Fibroblast of skin of scalp (primary cell): Measurements from ENCODE around the gene OXA1L.
"Not testable (repeated sequence)": the region's sequence is repeated elsewhere in the genome, so short reads cannot be mapped to it uniquely, and the experiment has no call there.

ENCODE experiments used
- DNase-seq: peaks from one replicate; pipeline ENCODE4 v3.0.0-alpha.2; 2013

Gene OXA1L

DNA sequence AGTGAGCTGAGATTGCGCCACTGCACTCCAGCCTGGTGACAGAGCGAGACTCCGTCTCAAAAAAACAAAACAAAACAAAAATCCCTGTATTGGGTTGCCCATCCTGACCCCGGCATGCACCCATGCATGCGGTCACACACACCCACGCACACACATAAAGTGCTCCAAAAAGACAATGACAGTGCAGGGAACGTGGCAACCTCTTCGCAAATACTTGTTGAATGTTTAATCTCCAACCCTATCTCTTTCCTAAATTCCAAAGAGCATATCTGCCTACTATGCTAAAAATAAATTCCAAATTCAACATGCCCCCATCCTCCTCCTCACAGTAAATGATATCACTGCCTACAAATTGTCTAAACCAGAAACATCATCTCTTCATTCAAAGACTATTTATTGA lies 35.2 kb downstream of the OXA1L start:
- DNase-seq = no peak

DNA sequence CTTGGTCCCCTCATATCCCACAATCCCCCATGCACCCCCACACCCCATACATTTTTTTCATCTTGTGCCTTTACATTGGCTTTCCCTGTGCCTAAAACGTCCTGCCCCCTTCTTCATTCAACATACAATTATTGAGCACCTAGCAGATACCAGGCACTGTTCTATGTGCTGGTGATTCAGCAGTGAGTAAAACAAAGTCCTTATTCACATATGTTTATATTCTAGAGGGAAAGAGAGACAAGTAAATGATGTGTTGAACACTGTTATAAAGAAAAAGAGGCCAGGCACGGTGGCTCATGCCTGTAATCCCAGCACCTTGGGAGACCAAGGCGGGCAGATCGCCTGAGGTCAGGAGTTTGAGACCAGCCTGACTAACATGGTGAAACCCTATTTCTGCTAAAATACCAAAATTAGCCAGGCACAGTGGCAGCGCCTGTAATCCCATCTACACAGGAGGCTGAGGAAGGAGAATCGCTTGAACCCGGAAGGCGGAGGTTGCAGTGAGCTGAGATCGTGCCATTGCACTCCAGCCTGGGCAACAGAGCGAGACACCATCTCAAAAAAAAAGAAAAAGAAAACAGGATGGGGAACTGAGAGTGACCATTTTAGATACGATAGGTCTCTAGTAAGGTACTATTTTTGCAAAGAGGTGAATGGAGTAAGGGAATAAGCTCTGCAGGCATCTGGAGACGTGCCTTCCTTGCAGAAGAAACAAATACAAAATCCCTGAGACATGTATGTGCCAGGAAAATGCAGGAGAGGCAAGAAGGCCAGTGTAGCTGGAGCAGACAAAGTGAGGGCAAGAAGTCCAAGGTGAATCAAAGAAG lies 36.6 kb downstream of the OXA1L start:
- no peak for DNase-seq

DNA sequence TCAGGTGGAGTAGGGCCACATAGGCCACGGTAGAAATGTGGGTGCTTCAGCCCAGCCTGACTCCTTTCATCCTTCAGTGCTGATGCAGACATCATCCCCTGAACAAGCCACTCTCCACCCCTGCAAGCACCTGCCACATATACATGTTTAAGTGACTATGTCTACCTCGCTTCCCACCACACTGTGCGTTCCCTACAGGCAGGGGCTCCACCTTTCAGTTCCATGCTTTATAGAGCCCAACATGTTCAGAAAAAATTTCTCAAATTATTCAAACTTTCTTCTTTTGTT lies 37.1 kb downstream of the OXA1L start:
- no peak for DNase-seq

DNA sequence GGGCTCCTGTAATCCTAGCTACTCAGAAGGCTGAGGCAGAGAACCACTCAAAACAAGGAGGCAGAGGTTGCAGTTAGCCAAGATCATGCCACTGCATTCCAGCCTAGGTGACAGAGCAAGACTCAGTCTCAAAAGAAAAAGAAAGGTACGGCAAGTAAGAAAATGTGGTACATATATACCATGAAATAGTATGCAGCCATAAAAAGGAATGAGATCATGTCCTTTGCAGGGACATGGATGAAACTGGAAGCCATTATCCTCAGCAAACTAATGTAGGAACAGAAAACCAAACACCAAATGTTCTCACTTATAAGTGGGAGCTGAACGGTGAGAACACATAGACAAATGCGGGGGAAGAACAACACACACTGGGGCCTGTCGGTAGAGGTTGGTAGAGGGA lies 38.7 kb downstream of the OXA1L start:
- DNase-seq = not testable (repeated sequence)

DNA sequence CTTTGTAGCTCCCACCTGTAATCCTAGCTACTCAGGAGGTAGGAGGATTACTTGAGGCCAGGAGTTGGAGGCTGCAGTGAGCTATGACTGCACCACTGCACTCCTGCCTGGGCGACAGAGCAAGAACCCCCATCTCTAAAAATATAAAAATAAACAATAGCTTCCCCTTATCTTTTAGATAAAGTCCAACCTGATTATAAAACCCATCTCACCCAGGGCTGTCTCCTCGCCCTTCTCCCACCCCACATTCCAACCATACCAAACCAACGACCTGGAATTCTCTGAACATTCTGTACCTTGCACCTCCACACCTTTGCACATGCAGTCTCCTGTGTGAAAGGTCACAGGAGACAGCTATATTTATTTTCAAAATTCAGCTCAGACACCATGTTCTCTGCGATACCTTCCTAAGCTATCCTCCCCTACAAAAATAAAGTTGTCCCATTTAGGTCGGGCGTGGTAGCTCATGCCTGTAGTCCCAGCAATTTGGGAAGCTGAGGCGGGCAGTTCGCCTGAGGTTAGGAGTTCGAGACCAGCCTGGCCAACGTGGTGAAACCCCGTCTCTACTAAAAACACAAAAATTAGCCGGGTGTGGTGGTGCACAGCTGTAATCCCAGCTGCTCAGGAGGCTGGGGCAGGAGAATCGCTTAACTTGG lies 41.1 kb downstream of the OXA1L start:
- no peak for DNase-seq

DNA sequence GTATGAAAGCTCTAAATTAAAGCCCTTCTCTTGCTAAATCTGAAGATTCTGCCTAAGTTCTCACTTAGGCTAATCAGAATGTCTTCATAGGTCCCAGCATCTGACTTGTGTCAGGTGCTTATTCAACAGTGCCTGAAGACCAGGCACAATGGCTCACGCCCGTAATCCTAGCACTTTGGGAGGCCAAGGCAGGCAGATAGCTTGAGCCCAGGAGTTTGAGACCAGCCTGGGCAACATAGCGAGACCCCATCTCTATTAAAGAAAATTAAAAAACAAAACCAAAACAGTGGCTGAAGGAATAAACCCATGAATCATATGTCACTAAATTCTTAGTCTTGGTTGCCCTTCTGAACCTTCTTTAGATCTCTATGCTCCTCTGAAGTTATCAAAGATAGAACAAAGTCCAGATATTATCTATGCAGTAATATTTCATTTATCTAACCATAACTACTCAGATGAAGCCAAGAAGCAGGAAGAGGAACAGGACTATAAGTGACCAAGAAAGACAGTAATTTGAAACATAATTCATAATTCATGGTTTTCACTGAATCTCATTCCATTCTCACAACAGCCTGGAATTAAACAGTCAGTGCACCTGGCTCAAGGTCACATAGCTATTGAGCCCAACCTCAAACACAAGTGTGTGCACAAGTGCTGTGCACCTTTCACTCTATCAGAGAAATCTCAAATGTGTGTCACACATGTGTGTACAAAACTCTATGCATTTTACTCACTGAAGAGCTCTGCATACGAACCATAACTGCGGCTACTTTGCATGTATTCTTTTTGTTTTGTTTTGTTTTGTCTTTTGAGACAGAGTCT lies 42.1 kb downstream of the OXA1L start:
- DNase-seq = no peak

DNA sequence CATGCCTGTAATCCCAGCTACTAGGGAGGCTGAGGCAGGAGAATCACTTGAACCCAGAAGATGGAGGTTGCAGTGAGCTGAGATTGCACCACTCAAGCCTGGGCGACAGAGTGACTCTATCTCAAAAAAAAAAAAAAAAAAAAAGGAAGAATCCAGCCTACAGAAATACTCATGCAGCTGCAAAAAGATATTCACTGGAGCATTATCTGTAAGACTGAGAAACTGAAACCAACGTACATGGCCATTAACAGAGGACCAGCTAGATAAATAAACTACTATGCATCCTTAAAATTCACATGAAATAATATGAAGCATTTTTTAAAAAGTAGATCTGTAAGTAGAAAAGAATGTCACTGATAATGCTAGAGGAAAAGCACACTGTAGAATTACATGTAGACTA lies 45.2 kb downstream of the OXA1L start:
- DNase-seq = no peak

DNA sequence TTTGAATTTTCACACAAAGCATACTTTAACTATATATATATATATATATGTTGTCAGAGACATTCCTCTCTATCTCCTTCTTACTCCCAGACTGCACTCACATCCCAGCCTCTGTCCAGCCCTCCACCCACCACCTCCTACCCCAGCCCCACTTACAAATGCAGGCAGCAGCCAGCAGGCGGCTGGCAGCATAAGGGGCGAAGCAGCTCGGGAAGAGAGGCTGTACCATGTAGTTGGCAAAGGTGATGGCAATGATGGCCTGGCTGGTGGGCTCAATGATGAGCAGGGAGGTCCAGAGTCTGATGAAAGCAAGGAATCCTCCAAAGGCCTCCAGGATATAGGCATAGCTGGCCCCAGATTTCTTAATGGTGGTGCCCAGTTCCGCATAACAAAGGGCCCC lies 46.3 kb downstream of the OXA1L start:
- DNase-seq = no peak

DNA sequence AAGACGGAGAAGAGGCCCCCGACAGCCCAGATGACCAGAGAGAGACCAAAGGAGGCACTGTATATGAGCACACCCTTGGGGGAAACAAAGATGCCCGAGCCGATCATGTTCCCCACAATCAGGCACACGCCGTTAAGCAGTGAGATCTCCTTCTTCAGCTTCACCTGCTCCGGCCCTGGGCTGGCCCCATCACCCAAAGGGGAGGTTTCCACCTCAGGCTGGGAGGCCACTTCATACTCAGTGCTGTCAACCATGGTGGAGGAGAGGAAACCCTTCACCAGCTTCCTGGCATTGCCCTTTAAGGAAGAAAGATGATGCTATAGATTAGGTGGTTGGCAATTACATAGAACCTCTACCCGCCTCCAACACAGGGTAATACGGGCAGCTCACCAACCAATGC lies 46.7 kb downstream of the OXA1L start:
- DNase-seq = no peak

DNA sequence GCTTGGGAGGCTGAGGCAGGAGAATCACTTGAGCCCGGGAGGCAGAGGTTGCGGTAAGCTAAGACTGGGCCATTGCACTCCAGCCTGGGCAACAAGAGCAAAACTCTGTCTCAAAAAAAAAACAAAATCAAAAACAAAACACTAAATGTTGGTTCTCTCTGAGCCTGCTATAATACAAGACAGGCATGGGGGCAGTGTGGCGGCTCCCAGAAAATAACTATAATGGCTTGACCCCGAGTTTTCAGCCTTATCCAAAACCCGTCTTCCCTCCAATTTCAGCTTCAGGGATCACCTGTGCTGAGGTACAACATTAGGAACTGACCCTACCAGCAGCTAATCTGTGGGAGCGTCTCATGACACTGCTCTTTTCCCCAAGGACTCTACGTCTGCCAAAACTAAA lies 47.9 kb downstream of the OXA1L start:
- DNase-seq = no peak

DNA sequence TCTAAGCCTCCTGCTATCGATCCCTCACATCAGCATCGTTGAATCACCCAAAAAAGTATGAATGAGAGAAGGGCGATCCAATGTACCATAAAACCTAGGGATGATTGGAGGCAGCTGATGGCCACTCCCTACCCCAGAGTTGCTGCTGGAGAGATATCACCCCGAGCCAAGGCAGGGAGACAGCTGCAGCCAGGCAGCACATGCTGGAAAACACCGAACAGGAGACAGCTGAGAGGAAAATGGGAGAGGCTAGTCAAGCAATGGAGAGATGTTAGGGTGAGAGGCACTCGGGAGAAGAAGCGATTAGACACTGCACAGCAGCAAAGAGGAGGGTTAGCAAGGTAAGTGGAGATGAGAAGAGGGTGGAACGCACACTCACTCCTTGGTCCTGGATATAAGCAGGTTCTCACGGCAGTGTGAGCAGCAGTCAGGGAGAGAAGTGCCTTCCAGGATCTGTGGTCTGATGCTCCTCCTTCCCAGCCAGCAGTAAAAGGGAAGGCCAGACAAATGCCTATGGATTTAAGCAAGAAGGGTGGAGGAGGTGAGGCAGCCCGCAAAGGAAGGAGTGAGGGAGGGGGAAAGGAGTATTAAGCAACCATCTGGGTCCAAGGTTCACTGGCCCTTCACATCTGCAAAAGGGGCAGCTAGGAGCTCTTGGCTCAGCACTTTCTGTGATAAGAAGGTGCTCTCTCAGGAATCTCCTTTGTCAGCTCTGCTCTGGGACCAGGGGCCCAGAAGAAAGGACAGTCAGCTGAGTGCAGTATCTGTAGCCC lies 48.6 kb downstream of the OXA1L start, which contains the start of gene SLC7A7:
TSS of gene SLC7A7 (minus strand) at position 495 of the 773 bp plus-strand sequence. CDS start 2,037 bp downstream, outside the sequence.
- no peak for DNase-seq

DNA sequence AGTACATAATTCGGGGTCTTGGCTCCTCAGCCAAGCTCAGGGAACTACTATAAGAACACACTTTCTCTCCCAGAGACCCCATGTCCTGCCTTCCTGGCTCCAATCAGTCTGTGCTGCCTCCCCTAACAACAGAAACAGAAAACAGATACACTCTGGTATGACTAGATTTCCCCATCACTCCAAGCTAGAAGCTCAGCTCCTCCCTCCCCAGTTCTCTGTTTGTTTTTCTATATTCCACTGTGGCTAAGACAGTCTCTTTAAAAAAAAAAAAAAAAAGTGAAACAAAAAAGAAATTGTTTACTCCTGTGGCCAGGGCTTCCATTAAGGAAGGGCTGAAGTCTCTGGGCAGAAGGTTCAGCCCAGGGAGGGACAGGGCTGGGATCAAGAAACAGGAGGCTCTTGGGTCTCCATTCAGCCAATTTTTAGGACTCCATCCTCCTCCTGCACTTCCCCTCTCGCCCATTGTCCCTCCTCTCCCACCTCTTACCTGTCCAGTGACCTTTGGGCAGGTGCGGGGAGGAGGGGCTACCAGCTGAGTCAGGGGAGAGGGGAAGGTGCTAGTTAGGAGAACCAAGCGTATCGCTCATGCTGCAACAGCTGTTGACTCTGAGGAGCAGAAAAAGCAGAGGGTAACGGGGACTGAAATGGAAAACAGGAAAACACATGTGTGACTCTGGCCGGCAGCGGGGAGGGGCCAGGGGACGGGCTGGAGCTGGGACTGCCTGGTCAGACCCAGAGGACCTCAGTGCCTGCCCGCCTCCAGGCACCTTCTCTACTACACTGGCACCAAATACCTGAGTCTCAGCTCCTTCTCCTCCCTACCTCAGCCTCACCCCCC lies 52.9 kb downstream of the OXA1L start:
- peak; percentile 55 for DNase-seq

DNA sequence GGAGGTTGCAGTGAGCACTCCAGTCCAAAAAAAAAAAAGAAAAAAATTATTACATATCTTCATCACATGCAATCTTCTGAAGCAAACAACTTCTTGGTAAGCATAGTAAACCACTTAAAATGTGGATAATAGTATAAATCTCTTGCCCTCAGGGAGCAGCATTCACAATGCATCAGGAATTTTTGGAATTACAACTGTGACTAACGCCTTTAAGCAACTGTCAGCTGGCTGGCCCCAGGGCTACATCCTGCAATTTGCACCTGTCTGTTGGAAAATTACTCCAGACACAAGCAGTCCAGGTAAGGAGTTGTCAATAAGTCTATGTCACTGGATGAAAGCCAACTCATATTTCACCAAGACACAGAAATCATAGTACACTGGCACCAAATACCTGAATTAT lies 54.2 kb downstream of the OXA1L start:
- peak; percentile 47 for DNase-seq

DNA sequence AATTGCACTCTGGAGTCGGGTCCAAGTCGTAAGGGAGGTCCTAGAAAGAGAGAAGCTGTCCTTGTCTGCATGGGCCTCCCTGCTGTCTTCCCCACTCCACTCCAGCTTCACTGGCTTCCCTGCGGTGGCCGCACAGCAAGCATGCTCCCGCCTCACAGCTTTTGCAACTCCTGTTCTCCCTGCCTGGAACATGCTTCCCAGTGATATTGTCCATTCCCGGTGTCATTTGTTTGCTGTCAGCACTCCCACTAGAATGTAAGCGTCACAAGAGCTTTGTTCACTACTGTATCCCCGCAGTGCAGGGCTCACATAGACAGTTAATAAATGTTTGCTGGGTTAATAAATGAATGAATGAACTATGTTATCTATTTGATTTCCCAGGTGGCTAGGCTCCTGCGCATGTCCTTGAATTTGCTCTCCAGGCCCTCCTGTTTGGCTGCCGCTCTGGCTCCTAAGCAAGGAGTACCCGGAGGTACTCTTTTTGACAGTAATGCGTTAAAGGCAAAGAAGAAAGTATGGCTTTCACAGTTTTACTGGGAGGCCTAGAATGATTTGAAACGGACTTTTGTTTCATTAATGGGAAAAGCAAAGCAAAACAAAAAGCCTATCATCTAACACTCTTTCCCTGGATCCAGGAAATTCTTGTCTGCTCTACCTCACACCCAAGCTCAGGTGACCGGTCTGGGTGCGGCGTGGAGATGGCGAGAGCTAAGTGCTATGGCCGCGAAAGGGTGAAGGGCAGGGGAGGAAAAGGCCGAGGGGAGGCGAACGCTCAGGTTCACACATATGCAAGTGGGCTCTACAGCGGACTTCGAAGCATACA lies 54.9 kb downstream of the OXA1L start:
- no peak for DNase-seq

DNA sequence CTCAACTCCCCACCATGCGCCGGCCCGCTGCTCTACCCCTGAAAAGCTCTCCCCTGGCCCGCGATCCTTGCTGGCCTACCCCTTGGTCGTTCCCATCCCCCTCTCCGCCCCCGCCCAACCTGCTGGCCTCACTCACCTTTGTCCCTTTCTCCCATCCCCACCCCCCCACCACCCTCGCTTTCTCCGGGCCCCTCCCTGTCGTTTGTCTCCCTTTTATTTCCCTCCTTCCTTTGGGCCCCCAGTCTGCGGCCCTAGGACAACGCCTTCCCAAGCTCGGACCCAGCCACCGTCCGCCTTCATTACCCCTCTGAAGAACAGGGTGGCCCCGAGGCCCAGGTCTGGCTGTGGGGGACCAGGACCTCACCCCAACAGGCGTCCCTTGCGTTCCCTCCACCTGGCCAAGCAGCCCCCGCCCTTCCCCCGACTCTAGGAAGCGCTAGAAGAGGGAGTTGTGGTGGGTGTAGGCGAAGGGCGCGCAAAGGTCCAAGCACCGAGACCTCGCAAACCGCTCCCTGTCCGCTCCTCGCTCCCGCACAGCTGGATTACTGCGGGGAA lies 55.6 kb downstream of the OXA1L start:
- no peak for DNase-seq
